NCI-H1092 treated with DMSO at 0.1 percent for 48 hours (cell line): ENCODE data around the gene PDK3.

Experiments
- DNase-seq: peaks from one replicate; lab custom pipeline; 2025; lab: John Stamatoyannopoulos, UW

PDK3 gene

DNA sequence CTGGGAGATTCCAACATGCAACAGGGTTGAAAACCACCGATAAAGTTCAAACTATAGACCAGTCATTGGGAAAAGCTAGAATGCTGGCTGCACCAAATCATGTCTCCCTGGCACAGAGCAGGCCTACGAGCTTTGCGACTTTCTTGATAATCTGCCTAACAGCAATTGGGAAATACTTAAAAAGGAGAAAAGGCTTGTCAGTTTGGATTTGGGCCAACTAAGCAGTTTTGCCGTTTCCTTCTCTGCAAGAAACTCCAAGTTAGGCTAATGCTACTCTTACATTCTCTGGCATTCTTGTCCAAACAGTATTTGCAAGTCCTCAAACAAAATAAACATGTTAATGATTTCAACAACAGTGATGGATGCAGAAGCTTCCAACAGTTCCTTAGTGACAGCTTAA lies 87.9 kb downstream of the PDK3 start:
- DNase-seq, result no peak

DNA sequence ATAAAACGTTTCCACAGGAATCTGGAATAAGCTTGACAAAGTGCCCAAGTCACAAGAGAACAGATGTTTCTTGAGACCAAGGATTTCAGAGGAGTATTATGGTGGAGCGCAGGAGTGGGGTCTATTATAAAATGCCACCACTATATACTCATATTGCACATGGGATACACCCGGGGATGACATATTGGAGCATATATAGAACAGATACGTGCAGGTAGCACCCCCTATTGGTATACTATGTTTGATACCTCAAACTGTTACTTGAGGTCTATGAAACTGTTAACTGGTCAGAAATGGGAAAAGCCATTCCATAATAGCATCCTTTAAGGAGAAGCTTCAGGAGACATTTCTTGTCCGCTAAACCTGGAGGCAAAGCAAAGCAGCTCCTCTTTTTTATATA lies 96.0 kb downstream of the PDK3 start:
- DNase-seq, result no peak

DNA sequence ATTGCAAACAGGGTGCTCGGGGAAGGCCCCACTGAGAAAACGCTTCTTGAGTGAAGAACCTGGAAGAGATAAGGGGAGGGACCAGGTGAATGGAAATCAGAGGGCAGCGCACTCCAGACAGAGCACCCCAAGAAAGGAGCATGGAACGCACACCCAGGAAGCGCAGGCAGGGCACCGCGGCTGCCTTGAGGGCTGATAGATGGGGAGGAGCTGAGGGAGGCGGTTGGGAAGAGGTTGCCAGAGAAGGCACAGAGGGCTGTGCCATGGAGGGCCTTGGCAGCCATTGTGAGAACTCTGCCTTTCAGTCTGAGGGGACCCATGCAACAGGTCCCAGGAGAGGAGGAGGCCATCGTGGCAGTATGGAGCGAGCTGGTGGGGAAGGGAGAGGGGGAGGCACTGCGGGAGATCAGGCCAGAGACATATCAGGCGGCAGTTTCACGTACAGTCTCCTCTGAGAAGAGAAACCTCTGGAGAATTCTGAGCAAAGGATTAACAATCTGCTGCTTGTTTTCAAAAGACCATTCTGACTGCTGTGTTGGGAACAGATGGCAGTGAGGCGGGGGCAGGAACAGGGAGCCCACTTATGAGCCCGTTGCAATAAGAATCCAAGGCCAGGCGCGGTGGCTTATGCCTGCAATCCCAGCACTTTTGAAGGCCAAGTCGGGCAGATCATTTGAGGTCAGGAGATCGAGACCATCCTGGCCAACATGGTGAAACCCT lies 98.4 kb downstream of the PDK3 start:
- DNase-seq, result no peak

DNA sequence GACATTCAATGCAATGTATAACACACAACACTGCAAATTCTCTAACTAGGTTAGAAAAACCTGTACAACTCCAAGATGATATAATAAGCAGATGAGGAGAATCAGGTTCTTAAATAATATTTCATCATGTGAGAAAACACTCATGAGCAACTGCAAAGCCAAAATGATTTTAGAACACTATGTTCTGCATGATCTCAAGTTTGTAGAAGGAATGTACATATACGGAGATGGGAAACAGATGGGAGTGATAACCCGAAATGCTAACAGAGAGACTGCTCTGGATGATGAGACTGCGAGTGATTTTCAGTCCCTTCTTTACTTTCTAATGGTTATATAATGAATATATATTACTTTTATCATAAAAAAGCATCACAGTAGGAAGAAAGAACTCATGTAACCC lies 101.2 kb downstream of the PDK3 start:
- DNase-seq, result no peak

DNA sequence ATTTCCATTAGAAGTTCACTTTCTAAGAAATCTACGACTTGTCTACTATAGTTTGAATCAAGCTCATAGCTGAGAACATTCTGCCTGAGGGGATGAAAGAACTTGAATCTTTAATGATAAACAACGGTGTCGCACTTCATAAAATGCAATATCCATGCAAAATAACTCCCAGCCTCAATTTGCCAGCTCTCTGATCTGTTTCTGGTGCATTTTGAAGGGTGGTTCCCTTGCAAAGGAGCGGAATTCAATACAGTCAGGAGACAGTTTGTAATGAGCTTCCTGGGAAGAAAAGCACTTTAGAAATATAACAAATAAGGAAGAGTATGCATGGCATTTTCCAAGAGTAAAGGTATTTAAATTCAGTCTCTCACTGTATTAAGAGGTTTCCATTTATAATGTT lies 102.1 kb downstream of the PDK3 start:
- DNase-seq, result no peak

DNA sequence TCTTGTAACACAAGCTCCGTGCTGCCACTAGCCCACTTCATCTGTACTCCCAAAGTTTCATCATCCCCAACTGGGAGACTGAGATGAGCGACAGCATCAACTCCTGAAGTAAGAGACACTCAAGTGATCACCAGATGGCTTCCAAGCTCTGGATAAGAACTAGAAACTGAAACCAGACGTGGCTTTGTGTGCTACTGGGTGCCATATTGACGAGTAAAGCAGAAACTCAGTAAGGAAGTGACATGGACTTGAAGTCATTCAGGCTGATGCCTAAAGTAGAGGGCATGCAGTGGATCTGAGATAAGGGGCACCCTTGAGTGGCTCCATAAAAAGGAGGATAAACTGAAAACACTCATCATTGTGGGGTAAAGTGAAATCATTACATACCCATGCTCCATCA lies 109.7 kb downstream of the PDK3 start:
- DNase-seq, result no peak

DNA sequence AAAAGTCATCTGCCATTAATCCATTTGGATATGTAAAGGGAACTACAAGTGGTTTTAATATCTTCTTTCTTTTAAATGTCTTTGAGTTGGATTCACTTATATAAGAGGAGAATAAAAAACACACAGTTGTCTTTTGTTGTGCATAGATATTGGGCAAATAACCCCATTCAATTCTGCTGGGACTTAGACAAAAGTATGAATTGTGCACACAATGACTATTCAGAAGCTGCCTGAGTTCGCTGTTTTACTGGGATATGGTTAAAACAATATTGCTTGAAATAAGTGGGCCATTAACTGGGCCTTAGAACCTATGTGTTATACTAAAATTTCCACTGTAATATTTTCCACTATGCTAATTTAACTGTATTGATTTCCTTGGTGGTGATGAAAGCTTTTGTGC lies 110.4 kb downstream of the PDK3 start:
- DNase-seq, result no peak

DNA sequence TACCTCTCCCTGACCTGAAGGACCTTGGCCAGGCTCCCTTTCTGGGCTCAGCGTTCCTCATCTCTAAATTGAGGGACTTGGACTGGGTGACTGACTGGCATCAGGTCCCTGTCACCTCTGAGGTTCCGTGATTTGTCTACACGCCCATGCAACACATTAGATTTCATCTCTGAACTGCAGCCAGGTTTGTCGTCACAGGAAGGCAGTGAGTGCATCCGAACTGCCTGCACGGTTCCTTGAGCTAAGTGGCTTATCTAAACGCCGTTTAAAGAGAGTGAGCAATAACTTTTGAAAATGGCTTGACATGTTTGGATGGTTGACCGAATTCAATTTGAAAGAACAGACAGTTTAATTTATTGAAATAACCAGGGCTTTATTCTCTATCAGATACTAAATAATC lies 112.0 kb downstream of the PDK3 start:
- DNase-seq, result no peak
